ENCODE measurements around the gene GALNT11.

- no peak for TF ChIP-seq CTCF (IDR thresholded peaks at IDR 0.05; ENCODE audit: low read length)
- TF ChIP-seq EZH2 (optimal IDR thresholded peaks at IDR 0.05; ENCODE audit: low read depth, low read length), result no peak
Measured at GRCh38 chr7:152048051-152048450, 22.6 kb downstream of the GALNT11 start.
